Fibroblast of lung (primary cell): ENCODE results near the gene XXYLT1. TPM values are rescaled to one million over a fixed set of nuclear protein-coding genes. Genes with fewer than 3 reads are reported as not detected.

Experiments
- DNase-seq, 2 donors: peaks; one replicate each; pipeline versions ENCODE4 v3.0.0 to v3.0.0-alpha.2; 2010; ENCODE audit warnings: low read depth in 2 of 2
- H2AFZ ChIP-seq: 2 replicates; pipeline ENCODE4 v1.5.1; 2012; ENCODE audit warnings: low read length, control low read depth, inconsistent platforms
- H3K27ac ChIP-seq: 2 replicates; pipeline ENCODE4 v1.5.1; 2011; ENCODE audit warnings: low read length, control low read depth; ENCODE audit not compliant: insufficient read depth
- H3K27me3 ChIP-seq: 2 replicates; pipeline ENCODE4 v1.5.1; 2011; ENCODE audit warnings: mild to moderate bottlenecking, low read length; ENCODE audit not compliant: control insufficient read depth, insufficient read depth
- H3K36me3 ChIP-seq: 2 replicates; pipeline ENCODE4 v1.5.1; 2011; ENCODE audit warnings: low read length; ENCODE audit not compliant: control insufficient read depth, insufficient read depth
- H3K4me1 ChIP-seq: 2 replicates; pipeline ENCODE4 v1.5.1; 2011; ENCODE audit warnings: low read length; ENCODE audit not compliant: control insufficient read depth, insufficient read depth; ENCODE audit errors: extremely low read depth
- H3K4me2 ChIP-seq: 2 replicates; pipeline ENCODE4 v1.5.1; 2011; ENCODE audit warnings: low read length, control low read depth; ENCODE audit not compliant: insufficient read depth; ENCODE audit errors: extremely low read depth
- H3K4me3 ChIP-seq, 4 experiments: fragments of 200-600 bp in 1 of 4; sonication (generic) in 1 of 4; replicated peaks in 1 of 4; 2 replicates each; pipeline ENCODE4 v1.5.1; 2011 to 2016; ENCODE audit warnings: low read length in 4 of 4, low read depth in 3 of 4, mild to moderate bottlenecking in 3 of 4, control low read depth in 2 of 4, inconsistent platforms in 1 of 4, mixed read lengths in 1 of 4; ENCODE audit not compliant: insufficient read depth in 1 of 4; ENCODE audit errors: control extremely low read depth in 1 of 4
- H3K79me2 ChIP-seq: 2 replicates; pipeline ENCODE4 v1.5.1; 2012; ENCODE audit warnings: mild to moderate bottlenecking, low read length, inconsistent platforms; ENCODE audit not compliant: control insufficient read depth, insufficient read depth
- H3K9ac ChIP-seq: 2 replicates; pipeline ENCODE4 v1.5.1; 2011; ENCODE audit warnings: mild to moderate bottlenecking, low read length, control low read depth; ENCODE audit not compliant: insufficient read depth
- H3K9me3 ChIP-seq: 2 replicates; pipeline ENCODE4 v1.5.1; 2012; ENCODE audit warnings: low read depth, low read length; ENCODE audit not compliant: control insufficient read depth, insufficient read depth
- H4K20me1 ChIP-seq: 2 replicates; pipeline ENCODE4 v1.5.1; 2011; ENCODE audit warnings: low read length; ENCODE audit not compliant: control insufficient read depth, insufficient read depth; ENCODE audit errors: extremely low read depth
- CTCF ChIP-seq, 2 donors: IDR thresholded peaks in 1 of 2; conservative IDR thresholded peaks in 1 of 2; 1 replicate in 1 of 2; 2 replicates in 1 of 2; pipeline ENCODE4 v1.5.1; 2011 to 2012; ENCODE audit warnings: low read length in 2 of 2, control low read depth in 1 of 2, inconsistent platforms in 1 of 2, low read depth in 1 of 2, mild to moderate bottlenecking in 1 of 2
- EZH2 ChIP-seq: IDR thresholded peaks from 2 replicates; pipeline ENCODE4 v1.5.1; 2012; ENCODE audit warnings: low read length, control low read depth, mild to moderate bottlenecking; ENCODE audit errors: missing control alignments
- polyA plus RNA-seq, 2 donors: library from polyadenylated mRNA; depleted of rRNA in 1 of 2; stranded (reverse) in 1 of 2; unstranded in 1 of 2; fragments of >200 nt; gene quantifications; 2 replicates each; pipeline ENCODE4 v1.2.1, GENCODE V29; 2011 to 2012; ENCODE audit warnings: missing spikeins in 1 of 2
- total RNA-seq: library from RNA; depleted of rRNA; stranded (reverse); fragments of >200 nt; gene quantifications from 2 replicates; pipeline ENCODE4 v1.2.1, GENCODE V29; 2014

The XXYLT1 gene
- total and polyA plus RNA-seq, 2 donors (not counting 1 experiment from before 2014, with no cell fraction given) = 12.4 to 18.5 TPM

- Histone ChIP-seq H4K20me1 (no peaks in the 10 kb centered on the region), H2AFZ (no peak overlapping the region), H3K36me3 (no peaks in the 10 kb centered on the region), H3K4me3 (no peak overlapping the region), H3K27ac (no peak overlapping the region), H3K4me2 (no peak overlapping the region), H3K9me3 (no peaks in the 10 kb centered on the region), H3K27me3 (peaks cover 13% of the 10 kb centered on the region), H3K79me2 (no peaks in the 10 kb centered on the region), H3K9ac (no peak overlapping the region), H3K4me1 (no peaks in the 10 kb centered on the region)
- DNase-seq = no peak
- no peak for TF ChIP-seq EZH2
- TF ChIP-seq CTCF (conservative IDR thresholded peaks at IDR 0.05 in 1 of 2, IDR thresholded peaks at IDR 0.05 in 1 of 2; ENCODE audit: low read depth in 1 of 2, low read length in 2 of 2) = no peak
Observed at GRCh38 chr3:195021692-195022091, 249.3 kb downstream of the XXYLT1 start.

- Histone ChIP-seq H3K9ac (no peak overlapping the region), H2AFZ (no peak overlapping the region), H3K9me3 (no peaks in the 10 kb centered on the region), H3K4me1 (no peaks in the 10 kb centered on the region), H3K27ac (no peak overlapping the region), H3K79me2 (no peaks in the 10 kb centered on the region), H3K36me3 (no peaks in the 10 kb centered on the region), H3K4me3 (no peak overlapping the region), H4K20me1 (no peaks in the 10 kb centered on the region), H3K4me2 (no peak overlapping the region), H3K27me3 (peaks cover 14% of the 10 kb centered on the region)
- no peak for DNase-seq
- no peak for TF ChIP-seq EZH2
- no peak for TF ChIP-seq CTCF (conservative IDR thresholded peaks at IDR 0.05 in 1 of 2, IDR thresholded peaks at IDR 0.05 in 1 of 2; ENCODE audit: low read depth in 1 of 2, low read length in 2 of 2)
Observed at GRCh38 chr3:195020921-195021320, 250.0 kb downstream of the XXYLT1 start.

DNA sequence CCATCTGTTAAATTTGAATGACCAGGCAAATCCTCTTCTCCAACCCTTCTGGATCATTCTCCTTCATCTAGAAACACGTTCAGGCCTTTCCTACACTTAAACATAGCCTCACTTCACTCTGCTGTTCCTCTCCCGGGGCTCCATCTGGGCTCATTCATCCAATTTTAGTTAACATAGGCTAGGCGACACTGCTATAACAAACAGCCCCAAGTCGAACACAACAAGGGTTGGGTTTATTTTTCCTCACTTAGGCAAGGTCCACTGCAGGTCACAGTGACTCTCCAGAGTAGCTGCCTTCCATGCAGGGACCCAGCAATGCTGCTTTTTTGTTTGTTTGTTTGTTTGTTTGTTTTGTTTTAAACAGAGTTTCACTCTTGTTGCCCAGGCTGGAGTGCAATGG lies 250.8 kb downstream of the XXYLT1 start:
- H3K9me3 ChIP-seq = no peaks in the 10 kb centered on the region
- H3K4me1 ChIP-seq = no peaks in the 10 kb centered on the region
- peaks cover 15% of the 10 kb centered on the region for H3K27me3 ChIP-seq
- no peaks in the 10 kb centered on the region for H4K20me1 ChIP-seq
- H3K79me2 ChIP-seq = no peaks in the 10 kb centered on the region
- TF ChIP-seq CTCF (conservative IDR thresholded peaks at IDR 0.05 in 1 of 2, IDR thresholded peaks at IDR 0.05 in 1 of 2; ENCODE audit: low read depth in 1 of 2, low read length in 2 of 2) = no peak
- no peak for TF ChIP-seq EZH2
- no peak overlapping the region for H3K9ac ChIP-seq
- H3K36me3 ChIP-seq = no peaks in the 10 kb centered on the region
- H3K4me2 ChIP-seq = no peak overlapping the region
- H3K27ac ChIP-seq = no peak overlapping the region
- H3K4me3 ChIP-seq = no peak overlapping the region
- H2AFZ ChIP-seq = no peak overlapping the region
- DNase-seq = no peak
